Kidney tubule cell (primary cell): Measurements from ENCODE around the gene TIGD1.
A peak's percentile ranks its signal among the peaks of the same experiment; 100 is the strongest.

Experiments used
- DNase-seq: peaks from one replicate; pipeline ENCODE4 v3.0.0-alpha.2; 2018; ENCODE audit warnings: low spot score

The TIGD1 gene

DNA sequence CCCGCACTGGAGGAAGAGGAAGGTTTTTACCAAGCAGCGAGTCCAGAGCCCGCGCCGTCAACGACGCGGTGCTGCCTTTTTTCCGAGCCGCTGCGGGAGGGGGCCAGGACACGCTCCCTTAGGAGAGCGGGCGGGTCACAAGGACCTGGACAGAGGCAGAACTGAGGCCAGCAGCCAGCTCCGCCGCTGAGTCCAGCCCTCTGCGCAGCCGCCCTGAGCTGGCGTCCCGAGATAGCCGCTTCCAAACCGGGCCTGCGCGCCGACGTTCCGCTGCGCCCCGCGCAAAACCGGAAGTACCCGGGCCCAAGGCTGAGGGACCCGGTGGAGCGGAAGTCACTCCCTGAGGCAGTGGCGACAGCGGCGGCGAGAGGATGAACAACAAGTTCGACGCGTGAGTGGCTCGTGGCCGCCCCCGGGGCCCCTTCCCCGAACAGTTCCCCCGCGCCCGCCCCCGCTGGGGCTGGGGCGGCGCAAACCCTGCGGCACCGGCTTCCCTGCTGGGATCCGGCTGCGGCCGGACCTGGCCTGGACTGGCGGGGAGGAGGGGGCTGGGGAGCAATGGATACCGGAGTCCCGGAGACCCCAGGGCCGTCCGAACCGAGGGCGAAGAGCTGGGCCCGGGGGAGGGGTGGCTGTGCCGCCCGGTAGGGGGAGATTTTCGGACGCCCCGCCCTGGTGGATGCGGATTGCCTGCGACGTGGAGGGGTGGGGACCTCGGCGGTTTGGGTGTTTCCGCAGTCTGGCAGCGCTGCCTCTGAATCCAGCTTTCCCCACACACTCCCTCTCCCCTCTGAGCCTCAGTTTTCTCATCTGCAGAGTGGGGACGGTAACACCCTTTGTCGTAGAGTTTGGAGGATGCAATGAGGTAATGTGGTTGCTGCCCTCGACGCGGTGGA lies at the start of gene TIGD1, which contains the start of gene EIF4E2:
Gene TIGD1, minus strand, starts transcription at position 204 of the 896 bp plus-strand sequence. CDS start 675 bp downstream, outside the sequence.
Gene EIF4E2, plus strand, starts transcription at position 336 of the 896 bp plus-strand sequence. Its CDS starts 36 bp downstream, at position 372.
- DNase-seq = peak; percentile 95

DNA sequence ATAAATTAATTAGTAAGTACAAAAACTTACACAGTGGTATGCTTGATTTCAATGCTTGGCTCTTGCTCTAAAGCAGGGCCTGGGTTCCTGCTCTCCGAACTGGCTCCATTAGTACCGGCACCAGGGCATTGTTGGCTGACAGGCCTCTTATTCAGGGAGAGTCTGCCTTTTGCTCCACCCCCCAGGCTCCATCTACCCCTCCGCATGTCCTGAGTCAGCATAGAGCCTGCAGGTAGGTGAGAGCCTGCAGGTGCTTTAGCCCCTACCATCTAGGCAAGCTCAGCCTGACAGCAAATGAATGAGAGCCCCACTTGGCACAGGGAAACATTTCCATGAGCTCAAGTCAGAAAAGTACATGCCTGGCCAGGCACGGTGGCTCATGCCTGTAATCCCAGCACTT lies 47.9 kb upstream of the TIGD1 start:
- DNase-seq = no peak

DNA sequence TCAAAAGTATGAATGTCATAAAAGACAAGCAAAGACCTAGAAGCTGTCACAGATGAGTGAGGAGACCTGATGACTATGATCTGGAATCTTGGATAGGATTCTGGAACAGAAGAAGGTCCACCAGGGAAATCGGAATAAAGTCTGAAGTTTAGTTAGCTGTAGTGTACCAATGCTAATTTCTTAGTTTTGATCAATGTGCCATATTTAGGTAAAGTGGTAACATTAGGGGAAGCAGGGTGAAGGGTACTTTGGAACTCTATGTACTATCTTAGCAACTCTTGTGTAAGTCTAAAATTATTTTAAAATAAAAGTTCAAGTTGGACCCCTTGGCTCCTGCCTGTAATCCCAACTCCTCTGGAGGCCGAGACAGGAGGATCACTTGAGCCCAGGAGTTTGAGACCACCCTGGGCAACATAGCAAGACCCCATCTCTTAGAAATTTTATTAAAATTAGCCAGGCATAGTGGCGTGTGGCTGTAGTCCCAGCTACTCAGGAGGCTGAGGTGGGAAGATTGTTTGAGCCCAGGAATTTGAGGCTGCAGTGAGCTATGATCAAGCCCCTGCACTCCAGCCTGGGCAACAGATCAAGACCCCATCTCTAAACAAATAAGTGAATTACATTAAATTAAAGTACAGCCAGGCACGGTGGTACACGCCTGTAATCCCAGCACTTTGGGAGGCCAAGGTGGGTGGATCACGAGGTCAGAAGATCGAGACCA lies 47.2 kb upstream of the TIGD1 start:
- DNase-seq = no peak

DNA sequence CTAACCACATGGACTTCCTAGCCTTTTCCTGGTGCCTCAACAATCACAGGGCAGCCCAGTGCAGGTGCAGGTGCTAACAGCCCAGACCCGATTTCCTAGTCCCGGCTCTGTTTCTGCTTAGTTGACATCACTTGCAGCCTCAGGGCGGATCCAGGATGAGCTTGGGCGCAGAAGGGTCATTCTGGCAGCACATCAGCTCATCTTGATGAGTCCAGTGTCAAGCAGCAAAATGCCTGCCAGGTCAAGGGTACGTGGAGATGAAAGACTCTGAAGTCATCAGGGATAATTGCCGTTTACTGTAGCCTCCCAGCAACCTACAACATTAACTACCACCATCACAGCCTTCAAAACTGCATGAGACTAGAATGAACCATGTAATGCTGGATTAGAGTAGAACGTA lies 43.6 kb upstream of the TIGD1 start:
- DNase-seq = no peak

DNA sequence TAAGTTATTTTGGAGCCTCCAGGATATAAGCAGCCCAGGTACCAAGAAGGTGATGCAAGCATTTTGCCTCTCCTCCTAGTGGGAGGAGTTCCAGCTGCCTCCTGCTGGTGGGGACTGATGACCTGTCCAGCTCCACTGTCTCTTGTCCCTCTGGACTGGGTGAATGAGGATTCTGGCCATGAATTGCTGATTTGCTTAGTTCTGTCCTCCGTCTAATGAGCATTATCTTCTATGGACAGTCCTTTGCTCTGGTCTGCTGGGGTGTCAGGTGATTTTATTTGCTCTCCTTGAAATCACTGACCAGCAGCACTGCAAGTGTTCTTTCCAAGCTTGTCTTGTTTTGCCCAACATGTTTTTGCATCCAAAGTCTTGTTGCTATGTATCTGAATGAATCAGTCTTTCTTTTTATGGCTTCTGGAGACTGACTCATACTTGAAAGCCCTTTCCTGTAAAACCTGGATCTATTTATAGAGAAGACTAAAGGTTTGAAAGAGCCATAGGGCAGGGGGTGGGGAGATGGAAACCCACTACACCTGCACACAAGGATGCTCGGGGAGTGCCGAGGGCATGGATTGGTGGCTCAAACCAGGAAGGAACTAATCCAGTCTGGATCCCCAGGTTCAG lies 42.5 kb upstream of the TIGD1 start:
- peak; percentile 97 for DNase-seq

DNA sequence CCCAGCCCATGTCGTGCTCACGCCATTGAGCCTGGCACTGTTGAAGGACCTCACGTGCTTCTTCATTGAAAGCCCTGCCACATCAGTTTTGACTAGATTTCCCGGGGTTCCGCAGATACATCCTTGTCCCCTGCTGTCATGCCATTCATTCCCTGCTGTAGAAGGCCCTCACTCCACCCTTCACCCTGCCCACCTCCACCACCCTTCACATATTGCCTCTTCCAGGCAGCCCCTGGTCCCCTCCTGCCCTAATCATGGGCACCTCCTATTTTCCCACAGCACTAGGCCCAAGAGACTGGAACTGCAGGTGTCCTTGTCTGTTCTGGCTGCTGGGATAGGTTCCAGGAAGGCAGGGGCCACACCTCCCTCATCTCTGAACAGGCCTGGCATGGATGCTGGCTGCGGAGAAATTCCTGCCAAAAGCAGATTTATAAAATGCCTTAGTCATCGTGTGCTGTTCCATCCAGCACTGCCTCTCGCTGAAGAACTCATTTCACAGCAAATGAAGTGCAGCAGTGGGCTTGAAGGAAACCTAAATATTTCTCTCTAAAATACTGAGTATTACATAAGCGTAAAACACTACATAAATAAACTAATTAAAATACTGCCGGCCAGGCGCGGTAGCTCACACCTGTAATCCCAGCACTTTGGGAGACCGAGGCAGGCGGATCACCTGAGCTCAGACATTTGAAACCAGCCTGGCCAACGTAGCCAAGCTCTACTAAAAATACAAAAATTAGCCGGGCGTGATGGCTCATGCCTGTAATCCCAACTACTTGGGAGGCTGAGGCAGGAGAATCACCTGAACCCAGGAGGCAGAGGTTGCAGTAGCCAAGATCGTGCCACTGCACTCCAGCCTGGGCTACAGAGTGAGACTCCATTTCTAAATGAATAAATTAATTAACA lies 38.6 kb upstream of the TIGD1 start:
- peak; percentile 78 for DNase-seq

DNA sequence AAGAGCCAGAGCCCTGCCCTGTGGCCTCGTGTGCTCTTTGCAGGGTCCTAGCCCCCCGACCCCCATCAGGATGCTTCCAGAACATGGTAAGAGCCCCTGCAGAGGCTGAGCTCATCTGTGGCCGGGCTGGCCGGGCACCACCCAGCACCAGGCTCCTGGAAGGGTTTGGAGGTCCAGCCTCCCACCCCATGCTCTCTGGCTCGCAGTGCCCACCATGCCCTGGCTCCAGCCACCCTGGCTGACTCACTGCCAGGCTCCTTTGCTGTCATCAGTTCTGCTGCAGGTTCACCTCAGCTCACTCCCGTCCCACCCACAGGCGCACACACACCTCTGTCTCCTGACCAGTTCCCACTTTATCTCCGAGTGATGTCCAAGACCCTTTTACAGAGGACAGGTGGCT lies 37.7 kb upstream of the TIGD1 start:
- no peak for DNase-seq

DNA sequence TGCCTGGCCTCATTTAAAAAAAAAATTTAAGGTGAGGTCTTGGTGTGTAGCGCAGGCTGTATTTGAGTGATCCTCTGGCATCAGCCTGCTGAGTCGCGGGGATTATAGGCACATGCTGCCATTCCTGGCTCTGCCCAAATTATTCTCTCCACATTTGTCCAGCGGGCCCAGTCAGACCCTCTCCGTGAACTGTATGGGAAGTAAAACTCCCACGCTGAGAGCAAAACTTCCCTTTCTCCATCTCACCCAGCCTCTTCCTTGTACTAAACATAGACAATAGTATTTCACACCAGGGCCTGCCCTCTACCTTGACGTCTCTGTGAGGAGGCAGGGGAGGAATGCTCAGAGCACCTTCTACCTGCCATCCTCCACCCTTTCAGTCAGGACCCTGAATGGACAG lies 37.2 kb upstream of the TIGD1 start:
- DNase-seq = no peak

DNA sequence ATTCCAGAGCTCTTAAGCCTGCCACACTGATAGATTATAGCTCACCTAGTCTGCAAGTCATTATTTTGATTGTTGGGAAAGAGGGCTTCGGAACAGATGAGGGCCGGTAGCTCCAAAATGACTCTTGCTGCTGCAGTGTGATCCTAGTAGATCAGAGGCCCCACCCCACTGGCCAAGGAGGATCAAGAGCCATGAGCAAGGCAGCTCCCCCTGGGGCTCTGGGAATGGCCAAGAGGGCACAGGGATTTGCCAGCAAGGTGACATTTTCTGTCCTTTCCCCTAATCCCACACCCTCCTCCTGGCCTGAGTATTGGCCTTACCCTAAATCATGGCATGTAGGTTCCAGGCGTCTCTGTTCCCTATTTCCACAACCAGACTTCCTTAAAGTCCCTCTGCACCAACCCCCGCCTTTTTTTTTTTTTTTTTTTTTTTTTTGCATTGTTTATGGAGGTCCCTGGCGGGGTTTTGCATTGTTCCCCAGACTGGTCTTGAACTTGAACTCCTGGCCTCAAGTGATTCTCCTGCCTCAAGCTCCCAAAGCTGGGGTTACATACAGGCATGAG lies 36.7 kb upstream of the TIGD1 start:
- no peak for DNase-seq

DNA sequence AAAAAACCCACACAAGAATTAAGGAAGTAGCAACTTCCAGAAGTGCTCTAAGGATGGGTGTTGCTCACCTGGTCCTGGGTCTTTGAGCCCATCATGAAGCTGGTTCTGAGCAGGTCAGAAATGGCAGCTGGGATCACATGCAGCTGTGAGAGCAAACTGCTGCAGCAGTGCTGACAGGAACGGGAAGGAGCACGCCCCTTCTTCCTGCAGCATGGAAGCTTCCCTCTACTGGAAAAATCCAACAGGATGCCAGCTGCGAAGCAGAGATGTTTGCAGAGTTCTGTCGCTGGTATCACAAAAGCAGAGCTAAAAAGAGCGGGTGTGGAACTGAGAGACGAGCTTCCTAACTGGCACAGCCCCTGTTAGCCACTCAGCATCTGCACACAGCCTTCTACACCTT lies 33.9 kb upstream of the TIGD1 start:
- DNase-seq = no peak

DNA sequence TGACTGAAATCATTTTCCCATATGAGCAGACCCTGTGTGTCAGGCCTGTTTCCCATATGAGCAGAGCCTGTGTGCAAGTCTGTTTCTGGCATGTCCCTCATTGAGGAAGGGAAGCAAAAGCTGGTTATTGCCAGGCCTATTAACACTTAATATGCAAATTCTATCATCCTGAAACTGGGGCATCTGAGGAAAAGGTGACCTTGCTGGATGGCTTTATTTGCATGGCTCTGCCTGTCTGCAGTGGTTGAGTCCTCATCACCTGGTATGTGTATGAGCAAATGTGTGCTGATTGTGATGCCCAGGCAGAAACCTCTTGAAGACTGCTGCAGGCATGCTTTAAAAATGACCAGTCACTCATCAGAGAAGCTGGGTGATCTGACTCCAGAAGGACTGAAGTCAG lies 31.4 kb upstream of the TIGD1 start:
- peak; percentile 30 for DNase-seq

DNA sequence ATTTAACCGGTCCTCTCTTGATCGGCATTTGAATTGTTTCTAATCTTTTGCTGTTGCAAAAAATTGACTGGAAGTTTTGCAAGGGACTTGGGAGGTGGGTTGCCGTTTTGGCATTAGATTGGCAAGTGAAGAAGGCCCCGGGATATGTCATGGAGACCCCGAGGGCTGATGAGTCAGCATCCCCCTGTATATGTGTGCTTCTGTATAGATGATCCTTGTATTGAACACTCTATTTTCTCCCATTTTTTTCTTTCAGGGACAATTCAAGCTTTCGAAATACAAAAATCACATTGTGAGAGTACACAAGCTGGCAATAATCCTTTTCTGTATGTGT lies 30.3 kb upstream of the TIGD1 start:
- no peak for DNase-seq

DNA sequence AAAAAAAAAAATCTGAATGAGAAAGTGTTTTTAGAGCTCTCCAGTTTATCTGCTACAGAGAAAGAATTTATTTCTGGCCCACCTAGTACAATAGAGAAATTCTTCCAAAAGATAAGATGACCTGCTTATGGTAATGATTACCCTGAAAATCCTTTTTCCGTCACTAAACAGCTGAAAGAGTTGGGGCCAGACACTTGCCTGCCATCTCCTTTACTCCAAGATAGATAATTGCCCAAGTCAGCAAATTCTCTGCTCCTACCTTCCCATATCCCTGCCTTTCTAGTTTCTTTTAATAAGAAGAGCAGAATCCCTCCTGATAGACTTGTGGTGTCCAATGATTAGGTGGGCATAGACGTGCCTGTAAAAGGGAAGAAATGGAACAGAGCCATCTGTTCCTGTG lies 28.3 kb upstream of the TIGD1 start:
- no peak for DNase-seq

DNA sequence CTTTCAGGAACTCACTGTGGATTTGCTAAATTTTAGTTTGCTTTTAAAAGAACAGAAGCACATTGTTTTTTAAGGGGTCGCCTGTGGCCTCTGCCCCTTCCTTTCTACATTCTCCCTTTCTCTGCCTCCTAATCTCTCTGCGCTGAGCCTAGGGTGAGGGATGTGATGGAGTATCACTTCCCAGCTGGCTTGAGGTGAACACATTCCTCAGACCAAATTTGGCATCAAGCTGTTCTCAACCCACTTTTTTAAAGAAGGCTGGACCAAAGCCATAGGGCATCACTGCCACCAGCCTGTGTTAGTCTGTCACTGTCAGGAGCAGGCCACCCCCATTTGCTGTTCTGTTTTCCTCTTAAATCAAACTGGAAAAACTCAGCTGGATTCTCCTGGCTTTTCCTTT lies 27.5 kb upstream of the TIGD1 start:
- DNase-seq = no peak

DNA sequence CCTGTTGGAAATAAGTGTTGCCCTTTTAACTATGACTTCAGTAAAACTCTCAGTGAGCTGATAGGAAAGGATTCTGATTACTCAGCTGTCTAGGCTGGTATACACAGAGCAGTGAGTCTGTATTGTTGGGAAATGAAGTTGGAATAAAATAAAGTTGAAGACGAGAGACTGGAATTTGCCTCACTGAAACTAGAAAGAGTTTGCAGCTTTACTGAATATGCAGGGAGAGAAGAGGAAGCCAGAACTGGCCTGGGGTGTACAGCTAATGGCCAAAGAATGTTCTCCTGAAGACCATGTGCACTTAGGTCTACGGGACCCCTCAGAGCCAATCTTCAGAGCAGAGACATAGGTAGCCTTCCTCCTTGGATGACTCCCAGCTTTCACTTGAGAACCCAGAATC lies 26.6 kb upstream of the TIGD1 start:
- DNase-seq = peak; percentile 68

DNA sequence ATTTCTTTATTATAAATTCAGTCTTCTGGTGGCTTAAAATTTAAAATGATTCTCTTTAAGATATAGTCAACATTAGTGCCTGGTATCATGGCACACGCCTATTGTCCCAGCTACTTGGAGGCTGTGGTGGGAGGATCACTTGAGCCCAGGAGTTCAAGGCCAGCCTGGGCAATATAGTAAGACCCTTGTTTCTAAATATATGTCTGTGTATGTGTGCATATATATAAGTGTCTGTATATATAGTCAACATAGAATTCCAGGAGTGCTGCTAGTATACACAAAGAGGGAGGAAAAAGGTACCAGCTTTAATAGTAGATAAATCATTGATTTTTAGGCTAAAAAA lies 25.0 kb upstream of the TIGD1 start:
- DNase-seq = no peak

DNA sequence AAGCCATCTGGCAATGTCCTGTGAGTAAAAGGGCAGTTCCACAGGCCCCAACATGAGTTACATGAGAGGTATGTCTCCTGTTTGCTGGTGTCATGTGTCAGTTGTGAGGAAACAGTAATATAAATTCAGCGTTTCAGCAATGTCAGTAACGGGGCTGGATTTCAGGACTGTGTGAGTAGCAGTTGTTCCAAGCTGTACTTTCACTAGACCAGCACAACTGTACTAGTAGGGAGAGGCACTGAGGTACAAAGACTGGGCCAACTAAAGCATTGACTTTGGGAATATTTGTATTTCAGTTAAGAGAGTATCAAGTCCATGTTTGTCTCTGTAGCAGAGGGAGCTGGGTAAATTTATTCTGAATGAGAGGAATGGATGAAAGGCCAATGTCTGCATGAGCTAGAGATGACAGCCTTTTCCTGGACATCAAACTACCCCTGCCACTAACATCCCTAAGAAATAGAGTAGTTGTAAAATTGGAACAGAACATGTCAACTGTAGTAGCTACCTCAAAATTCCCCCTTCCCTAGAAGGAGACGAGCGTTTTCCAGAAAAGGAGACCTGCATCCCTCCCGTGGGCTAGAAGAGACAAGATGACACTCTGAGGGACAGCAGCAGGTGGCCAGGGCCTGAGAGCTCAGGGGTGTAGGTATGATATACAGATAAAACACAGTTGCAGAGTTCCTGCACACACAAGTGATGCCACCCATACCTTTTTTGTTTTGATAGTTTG lies 24.5 kb upstream of the TIGD1 start:
- peak; percentile 55 for DNase-seq

DNA sequence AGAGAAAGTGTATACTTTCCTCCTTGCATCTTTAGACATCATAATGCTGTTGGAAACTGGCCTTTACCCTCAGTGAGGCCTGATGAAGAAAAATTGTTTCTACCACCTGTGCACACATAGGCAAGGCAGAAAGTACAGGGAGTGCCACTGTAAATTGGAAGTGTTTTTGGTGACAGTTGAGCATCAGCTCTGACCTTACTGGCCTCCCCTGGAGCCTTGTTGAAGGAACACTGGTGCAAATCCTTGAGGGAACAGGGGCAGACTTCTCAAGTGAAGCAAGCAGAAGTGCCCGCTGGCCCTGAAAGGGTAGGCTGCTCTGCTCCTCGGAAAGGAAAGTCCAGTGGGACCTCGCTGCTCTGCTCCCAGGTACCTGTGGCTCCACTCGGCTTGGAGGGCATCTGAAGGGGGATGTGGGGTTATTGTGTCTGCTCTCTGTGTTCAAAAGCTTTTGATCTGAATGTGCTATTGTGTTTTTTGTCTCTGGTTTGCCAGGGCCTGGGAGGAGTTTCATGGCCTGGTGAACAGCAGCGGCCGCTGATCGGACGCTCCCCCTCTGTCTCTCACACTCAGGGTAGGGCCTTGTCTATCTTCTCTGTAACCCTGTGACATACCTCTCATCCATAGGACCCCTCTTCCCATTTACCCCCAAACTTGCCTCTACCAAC lies 23.5 kb upstream of the TIGD1 start:
- DNase-seq = no peak

DNA sequence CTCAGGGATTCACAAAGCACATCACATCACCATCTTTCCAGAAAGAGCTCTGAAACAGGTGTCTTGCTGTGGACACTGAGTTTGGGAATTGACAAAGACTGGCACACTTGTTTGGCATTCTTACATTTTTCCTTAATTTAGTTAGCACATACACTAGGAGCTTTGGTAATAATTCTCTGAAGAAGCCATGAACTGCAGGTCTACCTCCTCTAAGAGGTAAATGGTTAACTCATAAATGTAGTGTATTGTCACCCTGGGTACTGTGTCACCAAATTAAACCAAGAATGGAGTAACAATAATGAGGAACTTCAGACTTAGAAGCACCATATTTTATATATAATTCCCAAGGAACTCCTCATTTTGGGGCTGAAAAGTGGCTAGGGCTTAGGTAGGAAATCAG lies 22.7 kb upstream of the TIGD1 start:
- DNase-seq = peak; percentile 83

DNA sequence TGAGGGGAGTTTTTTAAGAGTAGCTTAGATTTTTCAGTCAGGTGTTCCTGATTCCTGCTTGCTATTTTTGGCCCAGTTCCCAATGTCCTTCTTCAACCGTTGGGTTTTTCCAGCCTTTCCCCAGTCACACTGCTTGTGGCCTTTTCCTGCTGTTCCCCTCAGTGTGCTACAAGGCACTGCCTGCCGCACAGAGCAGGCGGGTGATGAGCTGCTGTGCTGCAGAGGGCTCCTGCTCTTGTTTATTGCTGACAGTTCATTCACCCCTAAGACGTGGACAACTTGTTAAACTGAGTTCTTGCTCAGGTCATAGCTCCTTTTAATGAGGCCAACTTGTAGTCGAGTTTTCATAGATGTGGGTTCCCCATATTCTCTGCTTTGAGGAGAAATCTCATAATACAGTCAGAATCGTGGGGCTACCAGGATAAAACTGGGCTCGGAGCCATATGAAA lies 20.7 kb upstream of the TIGD1 start:
- peak; percentile 85 for DNase-seq
